ENCODE results near the gene NEGR1. TPM values are rescaled to one million over a fixed set of nuclear protein-coding genes. Genes with fewer than 3 reads are reported as not detected.

Gene NEGR1
- total and polyA plus RNA-seq, 9 of the 15 experiments (the other 6 are each of a cell fraction or from before 2014, with no cell fraction given), result not detected

DNA sequence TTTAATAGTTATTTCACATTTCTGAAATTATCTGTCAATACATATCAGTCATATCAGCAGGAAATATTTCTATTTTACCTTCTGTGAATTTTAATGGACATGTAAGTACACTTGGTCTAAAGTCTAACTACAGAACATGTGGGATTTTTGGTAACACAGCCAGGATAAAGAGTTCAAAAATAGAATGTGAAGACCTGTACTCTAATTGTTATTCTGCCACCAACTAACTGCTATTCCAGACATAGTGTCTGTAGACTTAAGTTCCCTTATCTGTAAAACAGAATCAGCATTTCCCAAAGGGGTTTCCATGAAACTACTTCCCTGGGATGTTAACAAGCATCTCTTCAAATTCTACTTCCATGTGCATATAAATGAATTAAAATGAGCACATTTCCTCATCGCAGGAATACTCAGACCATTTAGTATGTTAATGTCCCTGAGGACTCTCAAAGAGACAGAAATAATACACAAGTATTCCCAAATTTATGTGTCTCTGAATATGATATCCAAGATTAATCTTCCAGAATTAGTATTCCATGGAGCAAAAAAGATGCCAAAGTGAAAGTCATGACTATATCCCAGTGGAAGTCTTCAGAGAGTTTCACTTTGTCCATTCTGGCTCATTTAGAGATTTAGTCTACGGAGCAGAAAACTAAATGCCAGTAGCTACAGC, 325.6 kb downstream of the NEGR1 start:
- 0% methylated on average over 2 of the region's 2 CpGs for WGBS (ENCODE audit: insufficient coverage, low coverage, missing lambda C conversion rate)
- H3K36me3 ChIP-seq (ENCODE audit: control insufficient read depth, insufficient read depth, low read length), result no peaks in the 10 kb centered on the region
- no peak for ATAC-seq
- intact Hi-C loops (cut with micrococcal nuclease) (no loop called here), in situ Hi-C loops (cut with MboI) (no loop called here)
- H3K27me3 ChIP-seq (ENCODE audit: control insufficient read depth in 2 of 2, insufficient read depth in 2 of 2, low read length in 2 of 2), result no peaks in the 10 kb centered on the region
- H3K4me2 ChIP-seq (ENCODE audit: insufficient read depth, low read length), result no peak overlapping the region
- no peak overlapping the region for H3K4me3 ChIP-seq
- no TSS peak for BruUV-seq (replicated peaks)
- H3K27ac ChIP-seq (ENCODE audit: extremely low read depth, low read depth, low read length), result no peak overlapping the region
- no peaks in the 10 kb centered on the region for H4K20me1 ChIP-seq (replicated peaks; ENCODE audit: control insufficient read depth, insufficient read depth, low read length)
- no peak overlapping the region for H3K9ac ChIP-seq (ENCODE audit: insufficient read depth in 1 of 2, low read depth in 2 of 2, low read length in 2 of 2)
- no peaks in the 10 kb centered on the region for H3K9me3 ChIP-seq (replicated peaks; ENCODE audit: control insufficient read depth, insufficient read depth, low read depth, low read length)
- DNase-seq (ENCODE audit: extremely low read depth in 1 of 4, low spot score in 3 of 4), result no peak
- H3K4me1 ChIP-seq (replicated peaks in 1 of 2; ENCODE audit: control insufficient read depth in 2 of 2, insufficient read depth in 2 of 2, low read length in 2 of 2), result no peaks in the 10 kb centered on the region
- FAIRE-seq, result no peak
- ChIA-PET CTCF (ENCODE audit: low intra/inter-chr PET ratio) (no interaction called here), POLR2A (no interaction called here)
- H3K9me1 ChIP-seq (ENCODE audit: control insufficient read depth, insufficient read depth, low read length), result no peaks in the 10 kb centered on the region
- TF ChIP-seq, protein P1, sequence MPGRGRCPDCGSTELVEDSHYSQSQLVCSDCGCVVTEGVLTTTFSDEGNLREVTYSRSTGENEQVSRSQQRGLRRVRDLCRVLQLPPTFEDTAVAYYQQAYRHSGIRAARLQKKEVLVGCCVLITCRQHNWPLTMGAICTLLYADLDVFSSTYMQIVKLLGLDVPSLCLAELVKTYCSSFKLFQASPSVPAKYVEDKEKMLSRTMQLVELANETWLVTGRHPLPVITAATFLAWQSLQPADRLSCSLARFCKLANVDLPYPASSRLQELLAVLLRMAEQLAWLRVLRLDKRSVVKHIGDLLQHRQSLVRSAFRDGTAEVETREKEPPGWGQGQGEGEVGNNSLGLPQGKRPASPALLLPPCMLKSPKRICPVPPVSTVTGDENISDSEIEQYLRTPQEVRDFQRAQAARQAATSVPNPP (IDR thresholded peaks at IDR 0.05; ENCODE audit: borderline replicate concordance, insufficient read depth, insufficient read length), result no peak
- TF ChIP-seq DLX4 (CRISPR knock-in tag; IDR thresholded peaks at IDR 0.05) (no peak), MYC (IDR thresholded peaks at IDR 0.05; ENCODE audit: low read depth, low read length) (no peak), MYC (CRISPR knock-in tag; IDR thresholded peaks at IDR 0.05; ENCODE audit: borderline replicate concordance, low read depth) (no peak), GABPB1 (CRISPR knock-in tag; IDR thresholded peaks at IDR 0.05) (no peak), EGR1 (conservative IDR thresholded peaks at IDR 0.05) (no peak), JUNB (CRISPR knock-in tag; conservative IDR thresholded peaks at IDR 0.05) (no peak), NR2F6 (CRISPR knock-in tag; IDR thresholded peaks at IDR 0.05) (no peak), ZNF232 (CRISPR knock-in tag; IDR thresholded peaks at IDR 0.05) (no peak), SMAD3 (CRISPR knock-in tag; conservative IDR thresholded peaks at IDR 0.05) (no peak), TEAD1 (CRISPR knock-in tag; IDR thresholded peaks at IDR 0.05) (no peak), BRF1 (IDR thresholded peaks at IDR 0.05; ENCODE audit: borderline replicate concordance, extremely low read depth, insufficient read length) (no peak)
- TF ChIP-seq, protein P2, sequence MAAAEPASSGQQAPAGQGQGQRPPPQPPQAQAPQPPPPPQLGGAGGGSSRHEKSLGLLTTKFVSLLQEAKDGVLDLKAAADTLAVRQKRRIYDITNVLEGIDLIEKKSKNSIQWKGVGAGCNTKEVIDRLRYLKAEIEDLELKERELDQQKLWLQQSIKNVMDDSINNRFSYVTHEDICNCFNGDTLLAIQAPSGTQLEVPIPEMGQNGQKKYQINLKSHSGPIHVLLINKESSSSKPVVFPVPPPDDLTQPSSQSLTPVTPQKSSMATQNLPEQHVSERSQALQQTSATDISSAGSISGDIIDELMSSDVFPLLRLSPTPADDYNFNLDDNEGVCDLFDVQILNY (CRISPR knock-in tag; IDR thresholded peaks at IDR 0.05), result no peak
- H3K79me2 ChIP-seq (ENCODE audit: control insufficient read depth, insufficient read depth, low read length), result no peaks in the 10 kb centered on the region
- H2AFZ ChIP-seq (ENCODE audit: low read depth, low read length), result no peak overlapping the region
